Testis (tissue), 2 donors: ENCODE measurements around the gene CNTN5.

ENCODE experiments used
- POLR2A ChIP-seq: fragments of 450-650 bp; IDR thresholded peaks from one replicate; pipeline ENCODE4 v1.6.1; 2017; ENCODE audit warnings: antibody characterized with exemption, mild to moderate bottlenecking, moderate library complexity
- TF ChIP-seq, protein P1 (sequence below), 3 experiments: fragments of 450-650 bp in 2 of 3; fragments of 200-600 bp in 1 of 3; sonication (generic) in 1 of 3; IDR thresholded peaks; one replicate each; pipeline ENCODE4 v1.5.1; 2016 to 2019; ENCODE audit warnings: antibody characterized with exemption in 3 of 3, mild to moderate bottlenecking in 2 of 3, moderate library complexity in 1 of 3

DNA sequence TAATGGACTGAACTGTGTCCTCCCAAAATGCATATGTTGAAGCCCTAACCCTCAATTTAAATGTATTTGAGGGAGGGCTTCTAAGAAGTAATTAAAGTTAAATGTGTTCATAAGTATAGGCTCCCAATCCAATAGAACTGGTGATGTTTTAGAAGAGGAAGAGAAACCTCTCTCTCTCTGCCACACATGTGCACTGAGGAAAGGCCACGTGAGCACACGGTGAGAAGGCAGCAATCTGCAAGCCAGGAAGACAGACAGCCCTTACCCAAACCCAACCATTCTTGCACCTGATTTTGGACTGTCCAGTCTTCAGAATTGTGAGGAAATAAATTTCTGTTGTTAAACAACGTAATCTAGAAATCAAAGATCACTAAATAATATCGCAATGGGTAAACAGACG lies 1164.8 kb downstream of the CNTN5 start:
- TF ChIP-seq, protein P1, sequence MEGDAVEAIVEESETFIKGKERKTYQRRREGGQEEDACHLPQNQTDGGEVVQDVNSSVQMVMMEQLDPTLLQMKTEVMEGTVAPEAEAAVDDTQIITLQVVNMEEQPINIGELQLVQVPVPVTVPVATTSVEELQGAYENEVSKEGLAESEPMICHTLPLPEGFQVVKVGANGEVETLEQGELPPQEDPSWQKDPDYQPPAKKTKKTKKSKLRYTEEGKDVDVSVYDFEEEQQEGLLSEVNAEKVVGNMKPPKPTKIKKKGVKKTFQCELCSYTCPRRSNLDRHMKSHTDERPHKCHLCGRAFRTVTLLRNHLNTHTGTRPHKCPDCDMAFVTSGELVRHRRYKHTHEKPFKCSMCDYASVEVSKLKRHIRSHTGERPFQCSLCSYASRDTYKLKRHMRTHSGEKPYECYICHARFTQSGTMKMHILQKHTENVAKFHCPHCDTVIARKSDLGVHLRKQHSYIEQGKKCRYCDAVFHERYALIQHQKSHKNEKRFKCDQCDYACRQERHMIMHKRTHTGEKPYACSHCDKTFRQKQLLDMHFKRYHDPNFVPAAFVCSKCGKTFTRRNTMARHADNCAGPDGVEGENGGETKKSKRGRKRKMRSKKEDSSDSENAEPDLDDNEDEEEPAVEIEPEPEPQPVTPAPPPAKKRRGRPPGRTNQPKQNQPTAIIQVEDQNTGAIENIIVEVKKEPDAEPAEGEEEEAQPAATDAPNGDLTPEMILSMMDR (IDR thresholded peaks at IDR 0.05): no peak
- TF ChIP-seq POLR2A: no peak
